ENCODE measurements around the gene RBMS3. TPM values are rescaled to one million over a fixed set of nuclear protein-coding genes. Genes with fewer than 3 reads are reported as not detected.

RBMS3 gene
- total RNA-seq, 1 experiment from 2014 or later = 5.9 TPM

DNA sequence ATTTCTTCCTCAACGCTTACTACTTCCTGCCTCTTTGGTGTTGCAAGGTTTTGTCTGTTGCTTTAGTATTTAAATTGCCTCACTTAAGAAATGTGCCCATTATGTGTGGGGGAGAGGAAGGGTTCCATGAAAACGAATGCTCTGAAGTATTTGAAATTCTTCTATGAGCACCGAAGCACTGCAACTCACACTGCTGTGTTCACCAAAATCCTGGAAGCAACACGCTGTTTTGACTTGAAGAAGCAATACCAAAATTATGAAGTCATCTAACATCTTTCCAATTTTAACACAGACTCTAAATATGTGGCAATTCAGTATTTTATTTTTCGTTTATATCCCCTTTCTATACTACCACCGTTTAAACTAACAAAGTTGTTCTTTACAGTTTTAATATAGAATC is 101.5 kb downstream of the RBMS3 start:
- Histone ChIP-seq H3K9me3 (ENCODE audit: low read depth, low read length, poor library complexity, severe bottlenecking) (no peaks in the 10 kb centered on the region), H3K4me3 (ENCODE audit: low read depth, low read length, poor library complexity, severe bottlenecking) (no peak overlapping the region), H3K4me1 (ENCODE audit: insufficient read depth, low read length, poor library complexity, severe bottlenecking) (no peaks in the 10 kb centered on the region), H3K27me3 (replicated peaks; ENCODE audit: insufficient read depth, low read depth, low read length, poor library complexity) (no peaks in the 10 kb centered on the region), H3K36me3 (ENCODE audit: insufficient read depth, low read length, poor library complexity, severe bottlenecking) (no peaks in the 10 kb centered on the region), H3K27ac (ENCODE audit: low read depth, low read length, poor library complexity, severe bottlenecking) (no peak overlapping the region)
- ChIA-PET POLR2A (ENCODE audit: low non-redundant PET) (no interaction called here), CTCF (no interaction called here)
- intact Hi-C loops (cut with micrococcal nuclease; ENCODE audit: unreplicated experiment) = no loop called here
- DNase-seq (ENCODE audit: low spot score) = no peak
- TF ChIP-seq, protein P1, sequence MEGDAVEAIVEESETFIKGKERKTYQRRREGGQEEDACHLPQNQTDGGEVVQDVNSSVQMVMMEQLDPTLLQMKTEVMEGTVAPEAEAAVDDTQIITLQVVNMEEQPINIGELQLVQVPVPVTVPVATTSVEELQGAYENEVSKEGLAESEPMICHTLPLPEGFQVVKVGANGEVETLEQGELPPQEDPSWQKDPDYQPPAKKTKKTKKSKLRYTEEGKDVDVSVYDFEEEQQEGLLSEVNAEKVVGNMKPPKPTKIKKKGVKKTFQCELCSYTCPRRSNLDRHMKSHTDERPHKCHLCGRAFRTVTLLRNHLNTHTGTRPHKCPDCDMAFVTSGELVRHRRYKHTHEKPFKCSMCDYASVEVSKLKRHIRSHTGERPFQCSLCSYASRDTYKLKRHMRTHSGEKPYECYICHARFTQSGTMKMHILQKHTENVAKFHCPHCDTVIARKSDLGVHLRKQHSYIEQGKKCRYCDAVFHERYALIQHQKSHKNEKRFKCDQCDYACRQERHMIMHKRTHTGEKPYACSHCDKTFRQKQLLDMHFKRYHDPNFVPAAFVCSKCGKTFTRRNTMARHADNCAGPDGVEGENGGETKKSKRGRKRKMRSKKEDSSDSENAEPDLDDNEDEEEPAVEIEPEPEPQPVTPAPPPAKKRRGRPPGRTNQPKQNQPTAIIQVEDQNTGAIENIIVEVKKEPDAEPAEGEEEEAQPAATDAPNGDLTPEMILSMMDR (conservative IDR thresholded peaks at IDR 0.05; ENCODE audit: low read depth, low read length) = no peak
- no peak for TF ChIP-seq EZH2 (IDR thresholded peaks at IDR 0.05; ENCODE audit: borderline replicate concordance, low read depth, low read length, poor library complexity, severe bottlenecking)
- BruUV-seq (replicated peaks) = no TSS peak

DNA sequence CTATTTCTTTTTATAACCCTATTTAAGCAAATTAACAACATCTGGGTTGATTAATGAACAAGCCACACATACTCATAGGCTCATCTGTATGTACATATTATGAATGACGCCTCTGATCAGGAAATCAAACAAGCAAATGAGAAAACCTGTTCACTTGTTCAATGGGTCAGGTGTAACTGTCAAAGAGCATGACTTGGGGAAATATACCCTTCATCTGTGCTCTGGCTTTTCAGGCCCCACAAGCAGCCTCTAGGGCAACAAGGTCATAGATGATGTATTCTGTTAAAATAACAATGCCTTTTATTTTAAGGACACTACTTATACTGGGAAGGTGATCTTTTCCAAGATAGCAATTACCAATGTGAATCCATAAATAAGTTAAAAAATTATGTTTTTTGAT is 102.0 kb downstream of the RBMS3 start:
- no peak for TF ChIP-seq EZH2 (IDR thresholded peaks at IDR 0.05; ENCODE audit: borderline replicate concordance, low read depth, low read length, poor library complexity, severe bottlenecking)
- TF ChIP-seq, protein P1 (conservative IDR thresholded peaks at IDR 0.05; ENCODE audit: low read depth, low read length) = no peak
- Histone ChIP-seq H3K9me3 (ENCODE audit: low read depth, low read length, poor library complexity, severe bottlenecking) (no peaks in the 10 kb centered on the region), H3K4me3 (ENCODE audit: low read depth, low read length, poor library complexity, severe bottlenecking) (no peak overlapping the region), H3K27me3 (replicated peaks; ENCODE audit: insufficient read depth, low read depth, low read length, poor library complexity) (no peaks in the 10 kb centered on the region), H3K36me3 (ENCODE audit: insufficient read depth, low read length, poor library complexity, severe bottlenecking) (no peaks in the 10 kb centered on the region), H3K27ac (ENCODE audit: low read depth, low read length, poor library complexity, severe bottlenecking) (no peak overlapping the region), H3K4me1 (ENCODE audit: insufficient read depth, low read length, poor library complexity, severe bottlenecking) (no peaks in the 10 kb centered on the region)
- BruUV-seq (replicated peaks) = no TSS peak
- ChIA-PET POLR2A (ENCODE audit: low non-redundant PET) (no interaction called here), CTCF (no interaction called here)
- no peak for DNase-seq (ENCODE audit: low spot score)
- intact Hi-C loops (cut with micrococcal nuclease; ENCODE audit: unreplicated experiment) = no loop called here

DNA sequence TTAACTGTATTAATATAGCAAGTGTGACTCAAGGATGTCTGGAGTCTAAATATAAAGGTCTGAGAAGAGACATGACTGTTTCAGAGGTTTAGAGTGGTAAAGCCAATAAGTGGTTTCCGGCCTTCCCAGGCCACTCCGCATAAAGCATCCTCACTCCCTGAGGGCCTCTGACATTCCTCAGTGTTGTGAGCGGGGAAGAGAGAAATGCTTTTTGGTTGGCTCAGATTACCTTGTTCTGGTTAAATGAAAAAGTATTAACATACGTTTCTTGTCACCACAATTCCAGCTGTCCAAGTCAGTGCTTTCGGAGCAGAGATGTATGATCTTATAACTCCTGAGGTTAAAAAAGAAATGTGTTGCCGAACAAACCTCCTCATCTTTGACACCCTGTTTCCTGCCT is 103.8 kb downstream of the RBMS3 start:
- no peak overlapping the region for H3K4me3 ChIP-seq (ENCODE audit: low read depth, low read length, poor library complexity, severe bottlenecking)
- POLR2A ChIA-PET (ENCODE audit: low non-redundant PET) = no interaction called here
- H3K9me3 ChIP-seq (ENCODE audit: low read depth, low read length, poor library complexity, severe bottlenecking) = no peaks in the 10 kb centered on the region
- no peak overlapping the region for H3K27ac ChIP-seq (ENCODE audit: low read depth, low read length, poor library complexity, severe bottlenecking)
- no peaks in the 10 kb centered on the region for H3K4me1 ChIP-seq (ENCODE audit: insufficient read depth, low read length, poor library complexity, severe bottlenecking)
- intact Hi-C loops (cut with micrococcal nuclease; ENCODE audit: unreplicated experiment) = no loop called here
- BruUV-seq (replicated peaks) = no TSS peak
- DNase-seq (ENCODE audit: low spot score) = peak; percentile 30
- no peaks in the 10 kb centered on the region for H3K27me3 ChIP-seq (replicated peaks; ENCODE audit: insufficient read depth, low read depth, low read length, poor library complexity)
- TF ChIP-seq EZH2 (IDR thresholded peaks at IDR 0.05; ENCODE audit: borderline replicate concordance, low read depth, low read length, poor library complexity, severe bottlenecking) = no peak
- TF ChIP-seq, protein P1 (conservative IDR thresholded peaks at IDR 0.05; ENCODE audit: low read depth, low read length) = no peak
- CTCF ChIA-PET = no interaction called here
- no peaks in the 10 kb centered on the region for H3K36me3 ChIP-seq (ENCODE audit: insufficient read depth, low read length, poor library complexity, severe bottlenecking)

Data from A673 (cell line).